HepG2 (cell line): ENCODE data around the gene NPB. TPM values are rescaled to one million over a fixed set of nuclear protein-coding genes. Genes with fewer than 3 reads are reported as not detected.

Source experiments
- ATAC-seq: fragments of 200-7000 bp; cut with Tn5 transposase; 3 replicates; pipeline ENCODE4 v1.9.1; 2020; ENCODE audit warnings: mild to moderate bottlenecking, moderate library complexity
- BruUV-seq: library from RNA; stranded (reverse); fragments of 400-500 nt; replicated peaks from 2 replicates; lab custom pipeline; 2021; lab: Mats Ljungman, UMichigan
- CTCF ChIA-PET: fragments of 300-600 bp; formaldehyde crosslinking; extraction: SDS; loops from one replicate; lab custom pipeline; 2021; ENCODE audit warnings: low total read pairs, inconsistent platforms, low intra/inter-chr PET ratio; lab: Yijun Ruan, JAX
- POLR2A ChIA-PET: fragments of 350-600 bp; sonication (Branson Sonifier 250); formaldehyde crosslinking; loops from one replicate; lab custom pipeline; 2020; ENCODE audit warnings: antibody characterized with exemption, inconsistent platforms; lab: Yijun Ruan, JAX
- DNase-seq: peaks from one replicate; pipeline ENCODE4 v3.0.0-alpha.2; 2015; ENCODE audit warnings: low spot score
- FAIRE-seq: peaks from 3 replicates; lab custom pipeline; 2011; peaks lifted over from hg19 to GRCh38; lab: Jason Lieb, UNC
- H2AFZ ChIP-seq: one replicate; pipeline ENCODE4 v1.6.1; 2011; ENCODE audit warnings: low read length, inconsistent platforms
- H3K27ac ChIP-seq: fragments of 300-600 bp; 3 replicates; pipeline ENCODE4 v1.8.0; 2011; ENCODE audit warnings: mixed run types, mild to moderate bottlenecking, mixed read lengths, low read length, inconsistent platforms; ENCODE audit not compliant: insufficient read depth; ENCODE audit errors: extremely low read length
- H3K27me3 ChIP-seq, 2 experiments: fragments of 200-600 bp in 1 of 2; 2 replicates in 1 of 2; 3 replicates in 1 of 2; pipeline versions ENCODE4 v1.6.0 to v1.8.0; 2011; ENCODE audit warnings: low read length in 2 of 2, mild to moderate bottlenecking in 2 of 2, moderate library complexity in 2 of 2, inconsistent platforms in 1 of 2; ENCODE audit not compliant: insufficient read depth in 2 of 2, control insufficient read depth in 1 of 2
- H3K36me3 ChIP-seq, 2 experiments: fragments of 200-600 bp in 1 of 2; replicated peaks in 1 of 2; 2 replicates in 1 of 2; 3 replicates in 1 of 2; pipeline versions ENCODE4 v1.5.1 to v1.8.0; 2011; ENCODE audit warnings: low read length in 2 of 2, inconsistent platforms in 1 of 2; ENCODE audit not compliant: insufficient read depth in 2 of 2, control insufficient read depth in 1 of 2
- H3K4me1 ChIP-seq: 2 replicates; pipeline ENCODE4 v1.5.1; 2012; ENCODE audit warnings: low read length, inconsistent platforms; ENCODE audit not compliant: insufficient read depth
- H3K4me2 ChIP-seq: 2 replicates; pipeline ENCODE4 v1.6.0; 2011; ENCODE audit warnings: low read depth, low read length, inconsistent platforms
- H3K4me3 ChIP-seq, 3 experiments: fragments of 200-600 bp in 1 of 3; sonication (generic), shearing (Covaris generic) in 1 of 3; replicated peaks in 1 of 3; 2 replicates each; pipeline ENCODE4 v1.5.1; 2011 to 2016; ENCODE audit warnings: low read length in 3 of 3, inconsistent platforms in 2 of 3, low read depth in 2 of 3, mild to moderate bottlenecking in 2 of 3, control low read depth in 1 of 3, mixed read lengths in 1 of 3; ENCODE audit not compliant: insufficient read depth in 1 of 3
- H3K79me2 ChIP-seq: one replicate; pipeline ENCODE4 v1.6.1; 2011; ENCODE audit warnings: low read length, inconsistent platforms; ENCODE audit not compliant: insufficient read depth
- H3K9ac ChIP-seq: 2 replicates; pipeline ENCODE4 v1.6.0; 2011; ENCODE audit warnings: mild to moderate bottlenecking, low read depth, low read length, inconsistent platforms; ENCODE audit not compliant: insufficient read depth
- H3K9me3 ChIP-seq: 2 replicates; pipeline ENCODE4 v1.5.1; 2012; ENCODE audit warnings: mild to moderate bottlenecking, low read length
- H4K20me1 ChIP-seq: 2 replicates; pipeline ENCODE4 v1.6.0; 2011; ENCODE audit warnings: inconsistent platforms, mild to moderate bottlenecking, low read length, moderate library complexity; ENCODE audit not compliant: insufficient read depth
- CENPT ChIP-seq: sonication (generic); formaldehyde crosslinking; IDR thresholded peaks from 2 replicates; pipeline ENCODE4 v1.8.0; 2022; ENCODE audit warnings: low read depth, mild to moderate bottlenecking, moderate library complexity, missing genetic modification reagents
- KMT2B ChIP-seq: IDR thresholded peaks from 2 replicates; pipeline ENCODE4 v1.6.1; 2016; ENCODE audit warnings: missing genetic modification reagents, missing compliant biosample characterization
- MBNL3 ChIP-seq: fragments of 250-450 bp; sonication (Bioruptor Pico); conservative IDR thresholded peaks from 2 replicates; pipeline ENCODE4 v1.8.0; 2022; ENCODE audit warnings: mild to moderate bottlenecking, inconsistent platforms
- MEIS1 ChIP-seq: sonication (generic); formaldehyde crosslinking; IDR thresholded peaks from 2 replicates; pipeline ENCODE4 v1.9.0; 2021; ENCODE audit warnings: mild to moderate bottlenecking, missing genetic modification reagents, moderate library complexity, borderline replicate concordance
- POLR2A ChIP-seq, 2 experiments: IDR thresholded peaks; 2 replicates each; pipeline ENCODE4 v1.6.1; 2011; ENCODE audit warnings: low read depth in 2 of 2, low read length in 2 of 2, mild to moderate bottlenecking in 1 of 2, moderate library complexity in 1 of 2; ENCODE audit not compliant: insufficient read depth in 1 of 2
- PTBP1 ChIP-seq: fragments of 200-400 bp; formaldehyde crosslinking; IDR thresholded peaks from 2 replicates; pipeline ENCODE4 v1.6.1; 2018; ENCODE audit warnings: low read length, low read depth; ENCODE audit not compliant: poor library complexity, severe bottlenecking
- SAP130 ChIP-seq: IDR thresholded peaks from 2 replicates; pipeline ENCODE4 v1.6.1; 2016; ENCODE audit warnings: low read depth
- SCMH1 ChIP-seq: sonication (generic); formaldehyde crosslinking; IDR thresholded peaks from 2 replicates; pipeline ENCODE4 v1.9.0; 2021; ENCODE audit warnings: missing genetic modification reagents, mild to moderate bottlenecking, borderline replicate concordance
- TCF7 ChIP-seq: sonication (generic); IDR thresholded peaks from 2 replicates; pipeline ENCODE4 v1.6.1; 2016; ENCODE audit warnings: antibody characterized with exemption, low read depth
- TCF7L2 ChIP-seq: IDR thresholded peaks from 2 replicates; pipeline ENCODE4 v1.6.1; 2011; ENCODE audit warnings: mild to moderate bottlenecking, low read depth, low read length, moderate library complexity
- TGIF2 ChIP-seq: IDR thresholded peaks from 2 replicates; pipeline ENCODE4 v1.6.1; 2016; ENCODE audit warnings: control low read depth, missing compliant biosample characterization
- ZNF589 ChIP-seq: sonication (generic); formaldehyde crosslinking; conservative IDR thresholded peaks from 2 replicates; pipeline ENCODE4 v1.8.0; 2022; ENCODE audit warnings: mild to moderate bottlenecking, moderate library complexity, missing genetic modification reagents
- ZNF788 ChIP-seq: sonication (generic); formaldehyde crosslinking; IDR thresholded peaks from 2 replicates; pipeline ENCODE4 v1.5.0; 2020; ENCODE audit warnings: mild to moderate bottlenecking, missing genetic modification reagents, borderline replicate concordance
- WGBS: methylation state at CpG from one replicate; pipeline ENCODE4 v1.1.6; 2017; ENCODE audit warnings: low lambda C conversion rate; 5-methylcytosine and 5-hydroxymethylcytosine counted together
- in situ Hi-C: cut with HindIII; loops from 2 replicates; pipeline ENCODE4 v1.10.0; 2017; ENCODE audit warnings: low pct_unique_long_range_greater_than_20kb; ENCODE audit not compliant: extremely low pct_ligation_motif_present
- intact Hi-C: fragments of 100-400 bp; cut with micrococcal nuclease; formaldehyde crosslinking; loops from one replicate; pipeline ENCODE4 v1.10.0; 2022; ENCODE audit not compliant: unreplicated experiment
- polyA plus RNA-seq, 8 experiments: library from polyadenylated mRNA; depleted of rRNA in 3 of 8; stranded (reverse) in 7 of 8; unstranded in 1 of 8; fragments of >200 nt; fragmentation: Illumina TruSeq in 4 of 8; extraction: Trizol in 4 of 8; gene quantifications; 2 replicates each; pipeline versions ENCODE4 v1.2.1 to v1.2.3, GENCODE V29; 2011 to 2016; ENCODE audit warnings: low read depth in 4 of 8, missing spikeins in 1 of 8, mixed read lengths in 1 of 8; ENCODE audit not compliant: insufficient read depth in 1 of 8
- total RNA-seq, 5 experiments: library from RNA; depleted of rRNA; stranded (reverse); fragments of >200 nt; fragmentation: Illumina TruSeq; extraction: Trizol; gene quantifications; 2 replicates each; pipeline ENCODE4 v1.2.3, GENCODE V29; 2016; ENCODE audit warnings: low read depth in 1 of 5
- TF ChIP-seq, protein P1 (sequence below): sonication (generic); formaldehyde crosslinking; IDR thresholded peaks from 2 replicates; pipeline ENCODE4 v1.5.1; 2020; ENCODE audit warnings: mild to moderate bottlenecking, missing genetic modification reagents
- TF ChIP-seq, protein P2 (sequence below): sonication (generic); formaldehyde crosslinking; IDR thresholded peaks from 2 replicates; pipeline ENCODE4 v1.5.0; 2020; ENCODE audit warnings: missing genetic modification reagents, mild to moderate bottlenecking, borderline replicate concordance
- TF ChIP-seq, protein P3 (sequence below): IDR thresholded peaks from 2 replicates; pipeline ENCODE4 v1.6.1; 2016; ENCODE audit warnings: low read depth, control low read depth
- TF ChIP-seq, protein P4 (sequence below): sonication (generic); formaldehyde crosslinking; IDR thresholded peaks from 2 replicates; pipeline ENCODE4 v1.4.0; 2020; ENCODE audit warnings: mild to moderate bottlenecking, missing genetic modification reagents
- TF ChIP-seq, protein P5 (sequence below): sonication (generic); formaldehyde crosslinking; conservative IDR thresholded peaks from 2 replicates; pipeline ENCODE4 v1.8.1; 2023; ENCODE audit warnings: missing genetic modification reagents

The NPB gene
- total and polyA plus RNA-seq, 2 of the 13 experiments (the other 11 are each of a cell fraction or from before 2014, with no cell fraction given): 0.11 to 0.93 TPM

DNA sequence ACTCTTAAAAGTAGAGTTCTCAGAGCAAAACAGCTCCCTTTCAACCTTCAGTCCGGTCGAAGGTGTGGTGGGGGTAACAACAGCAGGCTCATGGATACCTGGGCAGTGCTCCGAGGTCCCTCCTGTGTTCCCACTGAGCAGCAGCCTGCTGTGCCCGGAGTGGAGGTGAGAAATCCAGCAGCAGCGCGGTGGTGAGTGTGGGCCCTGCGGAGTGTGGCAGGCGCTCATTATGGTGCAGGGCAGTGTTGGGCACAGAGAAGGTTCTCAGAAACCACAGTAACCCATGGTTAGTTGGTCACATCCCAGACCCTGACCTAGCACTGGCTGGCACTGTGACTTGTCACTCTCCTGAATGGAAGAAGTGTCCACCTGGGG lies 36.7 kb upstream of the NPB start:
- peaks cover 85% of the 10 kb centered on the region for H3K4me1 ChIP-seq
- ChIA-PET POLR2A (interaction anchor here (1.0 to 3.8 kb wide), 8 partner anchors 27 to 155 kb away, joined by 3 to 15 read pairs (median 6); partner anchors contain the start of genes ALYREF and ANAPC11), CTCF (no interaction called here)
- H2AFZ ChIP-seq: no peak overlapping the region
- H3K9ac ChIP-seq: peak overlapping the region; percentile 52
- peak overlapping the region; percentile 44 for H3K4me2 ChIP-seq
- 96% methylated on average over 8 of the region's 8 CpGs for WGBS
- no peak for ATAC-seq
- DNase-seq: no peak
- H3K27me3 ChIP-seq: no peaks in the 10 kb centered on the region; a peak in 1 of 5 replicates
- H3K4me3 ChIP-seq: no peak overlapping the region; a peak in 1 of 6 replicates
- H3K79me2 ChIP-seq: peaks cover 44% of the 10 kb centered on the region
- no TSS peak for BruUV-seq
- peak overlapping the region; percentile 61 for H3K27ac ChIP-seq
- peaks cover 18 to 39% of the 10 kb centered on the region in 2 experiments for H3K36me3 ChIP-seq
- no peaks in the 10 kb centered on the region for H3K9me3 ChIP-seq
- in situ Hi-C loops (no loop called here), intact Hi-C loops (loop anchor here (5.0 kb wide), 1 partner anchor 157 kb away; the partner anchor contains the start of genes CENPX and LRRC45)
- no peak for FAIRE-seq
- H4K20me1 ChIP-seq: peaks cover 53% of the 10 kb centered on the region; the same call in 1 of the 2 replicates
- TF ChIP-seq ZNF788 (CRISPR knock-in tag): no peak
- TF ChIP-seq CENPT (CRISPR knock-in tag): 0 out of 2 replicates have a peak, but pooled peaks have one; percentile 15
- TF ChIP-seq TGIF2: no peak
- no peak for TF ChIP-seq POLR2A (IDR thresholded peaks at IDR 0.05; ENCODE audit: insufficient read depth in 1 of 2, low read depth in 2 of 2, low read length in 2 of 2)
- TF ChIP-seq, protein P1, sequence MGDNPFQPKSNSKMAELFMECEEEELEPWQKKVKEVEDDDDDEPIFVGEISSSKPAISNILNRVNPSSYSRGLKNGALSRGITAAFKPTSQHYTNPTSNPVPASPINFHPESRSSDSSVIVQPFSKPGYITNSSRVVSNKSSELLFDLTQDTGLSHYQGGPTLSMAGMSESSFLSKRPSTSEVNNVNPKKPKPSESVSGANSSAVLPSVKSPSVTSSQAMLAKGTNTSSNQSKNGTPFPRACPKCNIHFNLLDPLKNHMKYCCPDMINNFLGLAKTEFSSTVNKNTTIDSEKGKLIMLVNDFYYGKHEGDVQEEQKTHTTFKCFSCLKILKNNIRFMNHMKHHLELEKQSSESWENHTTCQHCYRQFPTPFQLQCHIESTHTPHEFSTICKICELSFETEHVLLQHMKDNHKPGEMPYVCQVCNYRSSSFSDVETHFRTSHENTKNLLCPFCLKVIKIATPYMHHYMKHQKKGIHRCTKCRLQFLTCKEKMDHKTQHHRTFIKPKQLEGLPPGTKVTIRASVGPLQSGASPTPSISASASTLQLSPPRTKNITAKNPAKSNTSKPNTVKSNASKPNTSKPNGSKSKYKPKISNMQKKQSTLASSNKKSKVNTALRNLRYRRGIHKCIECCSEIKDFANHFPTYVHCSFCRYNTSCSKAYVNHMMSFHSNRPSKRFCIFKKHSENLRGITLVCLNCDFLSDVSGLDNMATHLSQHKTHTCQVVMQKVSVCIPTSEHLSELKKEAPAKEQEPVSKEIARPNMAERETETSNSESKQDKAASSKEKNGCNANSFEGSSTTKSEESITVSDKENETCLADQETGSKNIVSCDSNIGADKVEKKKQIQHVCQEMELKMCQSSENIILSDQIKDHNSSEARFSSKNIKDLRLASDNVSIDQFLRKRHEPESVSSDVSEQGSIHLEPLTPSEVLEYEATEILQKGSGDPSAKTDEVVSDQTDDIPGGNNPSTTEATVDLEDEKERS (CRISPR knock-in tag): no peak
- peak; percentile 43 for TF ChIP-seq PTBP1
- TF ChIP-seq, protein P2, sequence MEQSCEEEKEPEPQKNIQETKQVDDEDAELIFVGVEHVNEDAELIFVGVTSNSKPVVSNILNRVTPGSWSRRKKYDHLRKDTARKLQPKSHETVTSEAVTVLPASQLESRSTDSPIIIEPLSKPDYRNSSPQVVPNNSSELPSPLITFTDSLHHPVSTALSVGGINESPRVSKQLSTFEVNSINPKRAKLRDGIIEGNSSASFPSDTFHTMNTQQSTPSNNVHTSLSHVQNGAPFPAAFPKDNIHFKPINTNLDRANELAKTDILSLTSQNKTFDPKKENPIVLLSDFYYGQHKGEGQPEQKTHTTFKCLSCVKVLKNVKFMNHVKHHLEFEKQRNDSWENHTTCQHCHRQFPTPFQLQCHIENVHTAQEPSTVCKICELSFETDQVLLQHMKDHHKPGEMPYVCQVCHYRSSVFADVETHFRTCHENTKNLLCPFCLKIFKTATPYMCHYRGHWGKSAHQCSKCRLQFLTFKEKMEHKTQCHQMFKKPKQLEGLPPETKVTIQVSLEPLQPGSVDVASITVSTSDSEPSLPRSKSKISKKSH (CRISPR knock-in tag): no peak
- no peak for TF ChIP-seq MEIS1 (CRISPR knock-in tag)
- TF ChIP-seq KMT2B (CRISPR knock-in tag): no peak
- TF ChIP-seq, protein P3, sequence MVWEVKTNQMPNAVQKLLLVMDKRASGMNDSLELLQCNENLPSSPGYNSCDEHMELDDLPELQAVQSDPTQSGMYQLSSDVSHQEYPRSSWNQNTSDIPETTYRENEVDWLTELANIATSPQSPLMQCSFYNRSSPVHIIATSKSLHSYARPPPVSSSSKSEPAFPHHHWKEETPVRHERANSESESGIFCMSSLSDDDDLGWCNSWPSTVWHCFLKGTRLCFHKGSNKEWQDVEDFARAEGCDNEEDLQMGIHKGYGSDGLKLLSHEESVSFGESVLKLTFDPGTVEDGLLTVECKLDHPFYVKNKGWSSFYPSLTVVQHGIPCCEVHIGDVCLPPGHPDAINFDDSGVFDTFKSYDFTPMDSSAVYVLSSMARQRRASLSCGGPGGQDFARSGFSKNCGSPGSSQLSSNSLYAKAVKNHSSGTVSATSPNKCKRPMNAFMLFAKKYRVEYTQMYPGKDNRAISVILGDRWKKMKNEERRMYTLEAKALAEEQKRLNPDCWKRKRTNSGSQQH: no peak
- TF ChIP-seq MBNL3: no peak
- no peak for TF ChIP-seq ZNF589 (CRISPR knock-in tag)
- no peak for TF ChIP-seq TCF7L2
- no peak for TF ChIP-seq TCF7
- TF ChIP-seq SAP130: no peak
- no peak for TF ChIP-seq SCMH1 (CRISPR knock-in tag)
- TF ChIP-seq, protein P4, sequence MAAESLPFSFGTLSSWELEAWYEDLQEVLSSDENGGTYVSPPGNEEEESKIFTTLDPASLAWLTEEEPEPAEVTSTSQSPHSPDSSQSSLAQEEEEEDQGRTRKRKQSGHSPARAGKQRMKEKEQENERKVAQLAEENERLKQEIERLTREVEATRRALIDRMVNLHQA (CRISPR knock-in tag): no peak
- TF ChIP-seq, protein P5, sequence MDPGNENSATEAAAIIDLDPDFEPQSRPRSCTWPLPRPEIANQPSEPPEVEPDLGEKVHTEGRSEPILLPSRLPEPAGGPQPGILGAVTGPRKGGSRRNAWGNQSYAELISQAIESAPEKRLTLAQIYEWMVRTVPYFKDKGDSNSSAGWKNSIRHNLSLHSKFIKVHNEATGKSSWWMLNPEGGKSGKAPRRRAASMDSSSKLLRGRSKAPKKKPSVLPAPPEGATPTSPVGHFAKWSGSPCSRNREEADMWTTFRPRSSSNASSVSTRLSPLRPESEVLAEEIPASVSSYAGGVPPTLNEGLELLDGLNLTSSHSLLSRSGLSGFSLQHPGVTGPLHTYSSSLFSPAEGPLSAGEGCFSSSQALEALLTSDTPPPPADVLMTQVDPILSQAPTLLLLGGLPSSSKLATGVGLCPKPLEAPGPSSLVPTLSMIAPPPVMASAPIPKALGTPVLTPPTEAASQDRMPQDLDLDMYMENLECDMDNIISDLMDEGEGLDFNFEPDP: 0 out of 2 replicates have a peak, but pooled peaks have one; percentile 77
